MV-4-11 (cell line): Measurements from ENCODE around the gene LAMA3.

Experiments
- DNase-seq: peaks from one replicate; lab custom pipeline; 2025; lab: John Stamatoyannopoulos, UW

LAMA3 gene

GRCh38 chr18:24000613-24001490, 311.6 kb downstream of the LAMA3 start:
- no peak for DNase-seq

- DNase-seq: peak; percentile 32
Observed at GRCh38 chr18:24002479-24002878, 313.2 kb downstream of the LAMA3 start.

- no peak for DNase-seq
Observed at GRCh38 chr18:24003288-24003687, 314.0 kb downstream of the LAMA3 start.

GRCh38 chr18:24003903-24004640, 314.8 kb downstream of the LAMA3 start:
- peak; percentile 82 for DNase-seq
